ENCODE results near the gene RRAGD.

Gene RRAGD

DNA sequence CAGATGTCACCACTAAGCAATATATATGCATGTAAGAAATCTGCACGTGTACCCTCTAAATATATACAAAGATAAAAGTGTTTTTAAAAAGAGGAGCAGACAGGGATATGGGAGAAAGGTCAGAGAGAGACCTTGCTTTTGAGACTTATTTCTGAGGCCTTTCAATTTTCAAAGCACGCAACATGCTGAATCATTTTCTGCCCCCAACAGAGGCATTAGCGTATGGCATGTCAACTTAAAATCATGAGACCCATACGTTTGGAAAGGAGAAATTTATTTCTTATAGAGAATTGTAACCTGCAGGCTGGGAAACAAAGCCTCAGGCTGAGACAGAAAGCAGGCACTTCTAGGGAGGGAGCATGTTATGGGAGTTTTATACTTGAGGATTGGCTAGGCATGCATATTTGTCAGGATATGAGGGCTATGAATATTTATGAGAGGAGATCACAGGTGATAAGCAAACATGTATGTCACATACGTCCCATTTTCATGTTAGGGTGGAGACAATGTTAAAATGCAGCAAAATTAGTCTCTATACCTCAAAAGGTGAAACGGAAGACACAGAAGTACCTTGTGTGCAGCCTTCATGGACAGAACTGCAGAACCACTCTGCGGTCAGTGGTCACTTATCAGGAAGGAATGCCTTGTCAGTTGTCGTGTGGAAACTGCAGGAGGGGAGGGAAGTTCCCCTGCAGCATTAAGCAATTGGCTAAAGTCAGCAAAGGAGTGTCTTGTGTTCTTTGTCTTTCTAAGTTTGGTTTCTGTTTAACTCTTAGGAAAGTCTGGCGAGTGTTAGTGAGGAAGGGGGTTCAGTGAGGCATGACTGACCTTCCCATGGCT, 90.7 kb downstream of the RRAGD start:
- H3K27me3 ChIP-seq (ENCODE audit: control insufficient read depth, insufficient read depth, low read length), result no peaks in the 10 kb centered on the region
- no peak overlapping the region for H3K4me2 ChIP-seq (ENCODE audit: low read length)
- no peak overlapping the region for H3K9ac ChIP-seq (ENCODE audit: low read depth, low read length)
- H3K4me1 ChIP-seq (ENCODE audit: control insufficient read depth, insufficient read depth, low read length), result peaks cover 7% of the 10 kb centered on the region
- no peak overlapping the region for H3K4me3 ChIP-seq (ENCODE audit: low read length)
- no peaks in the 10 kb centered on the region for H3K36me3 ChIP-seq (ENCODE audit: insufficient read depth, low read length)
- H3K9me3 ChIP-seq (replicated peaks; ENCODE audit: low read length), result no peaks in the 10 kb centered on the region

DNA sequence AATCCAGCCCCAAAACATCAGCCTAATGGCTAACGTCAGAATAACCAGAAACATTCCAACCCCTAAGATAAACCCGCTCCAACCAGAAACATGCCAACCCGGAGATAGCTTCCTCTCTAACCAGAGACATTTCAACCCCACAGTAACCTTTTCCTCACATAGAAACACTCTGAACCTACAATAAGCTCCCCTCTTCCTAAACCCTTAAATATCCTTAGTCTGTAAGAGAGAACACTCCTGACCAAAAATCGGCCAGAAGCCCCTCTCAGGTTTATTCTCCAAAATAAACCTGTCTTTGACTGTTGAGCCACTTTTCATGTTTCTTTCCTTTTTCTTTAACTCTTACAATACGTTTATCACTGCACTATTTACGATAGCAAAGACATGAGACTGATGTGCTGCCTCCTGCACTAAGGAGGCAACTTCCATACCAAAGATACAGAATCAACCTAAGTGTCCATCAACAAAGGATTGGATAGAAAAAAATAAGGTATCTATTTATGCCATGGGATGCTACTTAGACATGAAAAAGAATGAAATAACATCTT, 92.0 kb downstream of the RRAGD start:
- Histone ChIP-seq H3K36me3 (ENCODE audit: insufficient read depth, low read length) (no peaks in the 10 kb centered on the region), H3K9ac (ENCODE audit: low read depth, low read length) (no peak overlapping the region), H3K9me3 (replicated peaks; ENCODE audit: low read length) (no peaks in the 10 kb centered on the region), H3K4me2 (ENCODE audit: low read length) (no peak overlapping the region), H3K27me3 (ENCODE audit: control insufficient read depth, insufficient read depth, low read length) (no peaks in the 10 kb centered on the region), H3K4me1 (ENCODE audit: control insufficient read depth, insufficient read depth, low read length) (peaks cover 7% of the 10 kb centered on the region), H3K4me3 (ENCODE audit: low read length) (no peak overlapping the region)

DNA sequence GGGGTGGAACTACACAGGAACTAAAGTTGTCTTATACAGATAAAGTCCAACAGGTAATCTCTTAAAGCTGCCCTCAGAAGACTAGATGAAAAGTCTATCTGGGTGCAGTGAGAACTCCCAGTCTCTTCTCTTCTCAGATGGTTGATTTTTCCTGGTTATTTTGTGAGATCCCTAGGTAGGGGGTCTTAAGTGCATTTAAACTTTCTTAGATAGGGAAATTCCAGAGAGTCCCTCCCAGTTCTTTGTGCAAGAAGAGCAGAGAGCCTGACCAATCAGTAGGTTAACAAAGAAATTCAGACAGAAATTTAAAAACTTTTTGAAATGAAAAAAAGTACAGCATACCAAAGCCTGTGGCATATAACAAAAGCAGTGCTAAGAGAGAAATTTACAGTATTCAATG, 95.0 kb downstream of the RRAGD start:
- no peaks in the 10 kb centered on the region for H3K9me3 ChIP-seq (replicated peaks; ENCODE audit: low read length)
- H3K4me2 ChIP-seq (ENCODE audit: low read length), result no peak overlapping the region
- H3K9ac ChIP-seq (ENCODE audit: low read depth, low read length), result no peak overlapping the region
- H3K4me3 ChIP-seq (ENCODE audit: low read length), result no peak overlapping the region
- no peaks in the 10 kb centered on the region for H3K36me3 ChIP-seq (ENCODE audit: insufficient read depth, low read length)
- no peaks in the 10 kb centered on the region for H3K27me3 ChIP-seq (ENCODE audit: control insufficient read depth, insufficient read depth, low read length)
- H3K4me1 ChIP-seq (ENCODE audit: control insufficient read depth, insufficient read depth, low read length), result peaks cover 14% of the 10 kb centered on the region

DNA sequence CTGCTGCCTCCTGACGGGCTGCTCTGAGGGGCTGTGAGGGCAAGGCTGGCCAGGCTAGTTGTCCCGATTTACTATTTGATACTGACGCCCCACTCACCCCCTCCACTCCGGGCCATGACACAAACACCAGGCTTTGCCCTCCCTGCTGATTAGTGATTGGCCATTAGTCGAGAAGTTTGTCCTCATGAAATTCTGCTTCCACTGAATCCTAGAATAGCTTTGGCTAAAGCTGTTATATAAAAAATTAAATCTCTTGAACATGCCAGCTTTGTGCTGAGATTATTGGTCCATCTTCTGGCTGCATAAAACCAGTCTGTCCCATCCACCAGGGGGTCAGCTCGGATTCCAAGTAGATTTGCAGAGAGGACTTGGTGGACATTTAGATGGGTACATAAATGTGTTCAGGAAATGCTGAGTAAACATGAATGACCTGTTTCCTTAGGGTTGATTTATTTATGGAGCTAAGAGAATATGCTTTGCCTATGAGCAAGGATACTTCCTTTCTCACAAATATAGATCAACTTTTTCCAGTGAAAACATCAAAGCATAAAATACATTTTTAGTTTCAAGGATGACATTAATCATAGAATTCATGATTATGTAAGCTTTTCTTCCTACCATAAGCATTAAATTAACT, 96.7 kb downstream of the RRAGD start, which contains the start of gene GABRR2:
GABRR2 (minus strand) TSS at position 51 of the 637 bp plus-strand sequence. CDS start 134 bp downstream, outside the sequence.
- H3K4me3 ChIP-seq (ENCODE audit: low read length), result no peak within 1 kb of the TSS
- H3K4me2 ChIP-seq (ENCODE audit: low read length), result no peak within 1 kb of the TSS
- no peak within 1 kb of the TSS for H3K9ac ChIP-seq (ENCODE audit: low read depth, low read length)
- no peaks in the 10 kb centered on the region for H3K36me3 ChIP-seq (ENCODE audit: insufficient read depth, low read length)
- H3K4me1 ChIP-seq (ENCODE audit: control insufficient read depth, insufficient read depth, low read length), result peaks cover 29% of the 10 kb centered on the region
- no peaks in the 10 kb centered on the region for H3K9me3 ChIP-seq (replicated peaks; ENCODE audit: low read length)
- H3K27me3 ChIP-seq (ENCODE audit: control insufficient read depth, insufficient read depth, low read length), result peaks cover under 1% of the 10 kb centered on the region

DNA sequence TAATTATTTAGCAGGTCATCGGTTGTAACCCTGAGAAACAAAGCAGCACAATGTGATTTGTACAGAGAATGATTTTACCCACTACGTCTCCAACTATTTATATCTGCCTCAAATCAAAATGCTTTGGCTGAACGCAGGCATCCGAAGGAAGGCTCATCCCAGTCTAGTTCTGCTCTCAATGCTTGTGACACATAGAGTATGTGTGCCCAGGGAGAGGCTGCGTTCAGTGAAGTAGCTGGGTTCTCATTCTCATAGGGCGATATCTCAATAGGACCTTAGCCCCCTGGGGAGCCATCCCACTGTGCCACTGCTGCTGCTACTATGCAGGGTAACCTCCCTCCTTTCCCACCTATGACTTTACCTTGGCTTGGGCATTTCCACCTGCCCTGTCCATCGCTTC, 97.4 kb downstream of the RRAGD start:
- Histone ChIP-seq H3K27me3 (ENCODE audit: control insufficient read depth, insufficient read depth, low read length) (peaks cover 6% of the 10 kb centered on the region), H3K36me3 (ENCODE audit: insufficient read depth, low read length) (no peaks in the 10 kb centered on the region), H3K9me3 (replicated peaks; ENCODE audit: low read length) (no peaks in the 10 kb centered on the region), H3K4me1 (ENCODE audit: control insufficient read depth, insufficient read depth, low read length) (peaks cover 29% of the 10 kb centered on the region), H3K4me3 (ENCODE audit: low read length) (no peak overlapping the region), H3K9ac (ENCODE audit: low read depth, low read length) (no peak overlapping the region), H3K4me2 (ENCODE audit: low read length) (no peak overlapping the region)
